ENCODE data around the gene FSTL4. TPM values are rescaled to one million over a fixed set of nuclear protein-coding genes. Genes with fewer than 3 reads are reported as not detected.
A peak's percentile ranks its signal among the peaks of the same experiment; 100 is the strongest.
"Not testable (repeated sequence)": the region's sequence is repeated elsewhere in the genome, so short reads cannot be mapped to it uniquely, and the experiment has no call there.

The FSTL4 gene
- polyA plus RNA-seq, 4 donors, result 0.25 to 1.5 TPM; not detected in 2

GRCh38 chr5:133454442-133454841 is 157.9 kb downstream of the FSTL4 start:
- peaks cover 0 to 2% (median 0%) of the 10 kb centered on the region in 3 donors for H3K27me3 ChIP-seq (ENCODE audit: control insufficient read depth in 3 of 3, insufficient read depth in 3 of 3, low read length in 3 of 3)
- FAIRE-seq, result no peak

GRCh38 chr5:133453831-133454230 is 158.5 kb downstream of the FSTL4 start:
- WGBS, 3 donors, result 33 to 41% (median 37%) methylated on average over 2 of the region's 2 CpGs
- Histone ChIP-seq H3K4me1 (ENCODE audit: control insufficient read depth in 3 of 3, insufficient read depth in 2 of 3, low read depth in 1 of 3, low read length in 2 of 3) (no peaks in the 10 kb centered on the region), H3K9me3 (ENCODE audit: control insufficient read depth in 2 of 2, insufficient read depth in 1 of 2, low read depth in 1 of 2, low read length in 1 of 2) (no peaks in the 10 kb centered on the region), H3K27ac (ENCODE audit: low read depth in 1 of 3, low read length in 2 of 3) (no peak overlapping the region), H3K4me3 (ENCODE audit: low read depth in 1 of 3, low read length in 3 of 3) (no peak overlapping the region), H3K27me3 (ENCODE audit: control insufficient read depth in 3 of 3, insufficient read depth in 3 of 3, low read length in 3 of 3) (peaks cover 0 to 2% (median 0%) of the 10 kb centered on the region in 3 donors), H3K36me3 (ENCODE audit: control insufficient read depth in 3 of 3, insufficient read depth in 2 of 3, low read depth in 1 of 3, low read length in 3 of 3) (no peaks in the 10 kb centered on the region)
- FAIRE-seq (no peak), DNase-seq (no peak)

More at GRCh38 chr5:133454442-133454841, 157.9 kb downstream of the FSTL4 start:
- no peaks in the 10 kb centered on the region for H3K4me1 ChIP-seq (ENCODE audit: control insufficient read depth in 3 of 3, insufficient read depth in 2 of 3, low read depth in 1 of 3, low read length in 2 of 3)
- no peaks in the 10 kb centered on the region for H3K9me3 ChIP-seq (ENCODE audit: control insufficient read depth in 2 of 2, insufficient read depth in 1 of 2, low read depth in 1 of 2, low read length in 1 of 2)
- DNase-seq, result no peak
- WGBS, 3 donors, result 89 to 94% (median 91%) methylated on average over 9 of the region's 9 CpGs
- no peak overlapping the region for H3K27ac ChIP-seq (ENCODE audit: low read depth in 1 of 3, low read length in 2 of 3)
- H3K36me3 ChIP-seq (ENCODE audit: control insufficient read depth in 3 of 3, insufficient read depth in 2 of 3, low read depth in 1 of 3, low read length in 3 of 3), result no peaks in the 10 kb centered on the region
- H3K4me3 ChIP-seq (ENCODE audit: low read depth in 1 of 3, low read length in 3 of 3), result no peak overlapping the region

- Histone ChIP-seq H3K27me3 (ENCODE audit: control insufficient read depth in 3 of 3, insufficient read depth in 3 of 3, low read length in 3 of 3) (peaks cover 0 to 2% (median 0%) of the 10 kb centered on the region in 3 donors), H3K27ac (ENCODE audit: low read depth in 1 of 3, low read length in 2 of 3) (no peak overlapping the region), H3K4me1 (ENCODE audit: control insufficient read depth in 3 of 3, insufficient read depth in 2 of 3, low read depth in 1 of 3, low read length in 2 of 3) (no peaks in the 10 kb centered on the region), H3K4me3 (ENCODE audit: low read depth in 1 of 3, low read length in 3 of 3) (no peak overlapping the region), H3K36me3 (ENCODE audit: control insufficient read depth in 3 of 3, insufficient read depth in 2 of 3, low read depth in 1 of 3, low read length in 3 of 3) (no peaks in the 10 kb centered on the region), H3K9me3 (ENCODE audit: control insufficient read depth in 2 of 2, insufficient read depth in 1 of 2, low read depth in 1 of 2, low read length in 1 of 2) (no peaks in the 10 kb centered on the region)
- WGBS, 3 donors, result 63 to 75% (median 75%) methylated on average over 4 of the region's 4 CpGs
- FAIRE-seq (no peak), DNase-seq (no peak)
Measured at GRCh38 chr5:133453084-133453780, 159.1 kb downstream of the FSTL4 start.

GRCh38 chr5:133451926-133452325 is 160.4 kb downstream of the FSTL4 start:
- DNase-seq, result no peak
- FAIRE-seq, result no peak
- Histone ChIP-seq H3K36me3 (ENCODE audit: control insufficient read depth in 3 of 3, insufficient read depth in 2 of 3, low read depth in 1 of 3, low read length in 3 of 3) (no peaks in the 10 kb centered on the region), H3K4me1 (ENCODE audit: control insufficient read depth in 3 of 3, insufficient read depth in 2 of 3, low read depth in 1 of 3, low read length in 2 of 3) (no peaks in the 10 kb centered on the region), H3K9me3 (ENCODE audit: control insufficient read depth in 2 of 2, insufficient read depth in 1 of 2, low read depth in 1 of 2, low read length in 1 of 2) (no peaks in the 10 kb centered on the region), H3K4me3 (ENCODE audit: low read depth in 1 of 3, low read length in 3 of 3) (no peak overlapping the region), H3K27ac (ENCODE audit: low read depth in 1 of 3, low read length in 2 of 3) (no peak overlapping the region), H3K27me3 (ENCODE audit: control insufficient read depth in 3 of 3, insufficient read depth in 3 of 3, low read length in 3 of 3) (peaks cover 0 to 2% (median 0%) of the 10 kb centered on the region in 3 donors)
- WGBS, 3 donors, result 79 to 82% (median 81%) methylated on average over 1 of the region's 1 CpG

- Histone ChIP-seq H3K27me3 (ENCODE audit: control insufficient read depth in 3 of 3, insufficient read depth in 3 of 3, low read length in 3 of 3) (peaks cover 0 to 2% (median 0%) of the 10 kb centered on the region in 3 donors), H3K36me3 (ENCODE audit: control insufficient read depth in 3 of 3, insufficient read depth in 2 of 3, low read depth in 1 of 3, low read length in 3 of 3) (no peaks in the 10 kb centered on the region), H3K9me3 (ENCODE audit: control insufficient read depth in 2 of 2, insufficient read depth in 1 of 2, low read depth in 1 of 2, low read length in 1 of 2) (no peaks in the 10 kb centered on the region), H3K4me1 (ENCODE audit: control insufficient read depth in 3 of 3, insufficient read depth in 2 of 3, low read depth in 1 of 3, low read length in 2 of 3) (no peaks in the 10 kb centered on the region), H3K27ac (ENCODE audit: low read depth in 1 of 3, low read length in 2 of 3) (no peak overlapping the region), H3K4me3 (ENCODE audit: low read depth in 1 of 3, low read length in 3 of 3) (no peak overlapping the region)
- no peak for DNase-seq
- WGBS, 3 donors, result 60 to 79% (median 61%) methylated on average over 8 of the region's 8 CpGs
- no peak for FAIRE-seq
Measured at GRCh38 chr5:133450286-133450685, 162.1 kb downstream of the FSTL4 start.

GRCh38 chr5:133449181-133449580 is 163.2 kb downstream of the FSTL4 start:
- DNase-seq, result no peak
- no peak for FAIRE-seq

GRCh38 chr5:133446440-133446839 is 165.9 kb downstream of the FSTL4 start:
- Histone ChIP-seq H3K36me3 (ENCODE audit: control insufficient read depth in 3 of 3, insufficient read depth in 2 of 3, low read depth in 1 of 3, low read length in 3 of 3) (no peaks in the 10 kb centered on the region), H3K27me3 (ENCODE audit: control insufficient read depth in 3 of 3, insufficient read depth in 3 of 3, low read length in 3 of 3) (no peaks in the 10 kb centered on the region), H3K4me1 (ENCODE audit: control insufficient read depth in 3 of 3, insufficient read depth in 2 of 3, low read depth in 1 of 3, low read length in 2 of 3) (no peaks in the 10 kb centered on the region), H3K27ac (ENCODE audit: low read depth in 1 of 3, low read length in 2 of 3) (no peak overlapping the region), H3K9me3 (ENCODE audit: control insufficient read depth in 2 of 2, insufficient read depth in 1 of 2, low read depth in 1 of 2, low read length in 1 of 2) (no peaks in the 10 kb centered on the region), H3K4me3 (ENCODE audit: low read depth in 1 of 3, low read length in 3 of 3) (no peak overlapping the region)
- no peak for DNase-seq
- FAIRE-seq, result no peak
- WGBS, 3 donors, result 83 to 85% (median 85%) methylated on average over 9 of the region's 9 CpGs

More at GRCh38 chr5:133449181-133449580, 163.2 kb downstream of the FSTL4 start:
- WGBS, 3 donors, result 85 to 92% (median 91%) methylated on average over 10 of the region's 10 CpGs
- no peaks in the 10 kb centered on the region for H3K36me3 ChIP-seq (ENCODE audit: control insufficient read depth in 3 of 3, insufficient read depth in 2 of 3, low read depth in 1 of 3, low read length in 3 of 3)
- no peak overlapping the region for H3K27ac ChIP-seq (ENCODE audit: low read depth in 1 of 3, low read length in 2 of 3)
- H3K4me1 ChIP-seq (ENCODE audit: control insufficient read depth in 3 of 3, insufficient read depth in 2 of 3, low read depth in 1 of 3, low read length in 2 of 3), result no peaks in the 10 kb centered on the region
- no peaks in the 10 kb centered on the region for H3K9me3 ChIP-seq (ENCODE audit: control insufficient read depth in 2 of 2, insufficient read depth in 1 of 2, low read depth in 1 of 2, low read length in 1 of 2)
- no peak overlapping the region for H3K4me3 ChIP-seq (ENCODE audit: low read depth in 1 of 3, low read length in 3 of 3)
- H3K27me3 ChIP-seq (ENCODE audit: control insufficient read depth in 3 of 3, insufficient read depth in 3 of 3, low read length in 3 of 3), result peaks cover 0 to 2% (median 0%) of the 10 kb centered on the region in 3 donors

GRCh38 chr5:133445744-133446143 is 166.6 kb downstream of the FSTL4 start:
- no peaks in the 10 kb centered on the region for H3K4me1 ChIP-seq (ENCODE audit: control insufficient read depth in 3 of 3, insufficient read depth in 2 of 3, low read depth in 1 of 3, low read length in 2 of 3)
- no peaks in the 10 kb centered on the region for H3K36me3 ChIP-seq (ENCODE audit: control insufficient read depth in 3 of 3, insufficient read depth in 2 of 3, low read depth in 1 of 3, low read length in 3 of 3)
- WGBS, 3 donors, result 17 to 28% (median 21%) methylated on average over 1 of the region's 1 CpG
- no peaks in the 10 kb centered on the region for H3K9me3 ChIP-seq (ENCODE audit: control insufficient read depth in 2 of 2, insufficient read depth in 1 of 2, low read depth in 1 of 2, low read length in 1 of 2)
- no peak overlapping the region for H3K4me3 ChIP-seq (ENCODE audit: low read depth in 1 of 3, low read length in 3 of 3)
- H3K27ac ChIP-seq (ENCODE audit: low read depth in 1 of 3, low read length in 2 of 3), result no peak overlapping the region
- no peaks in the 10 kb centered on the region for H3K27me3 ChIP-seq (ENCODE audit: control insufficient read depth in 3 of 3, insufficient read depth in 3 of 3, low read length in 3 of 3)
- FAIRE-seq (no peak), DNase-seq (peak; percentile 13 to 17)

GRCh38 chr5:133445204-133445603 is 167.1 kb downstream of the FSTL4 start:
- not testable (repeated sequence) for H3K36me3 ChIP-seq (ENCODE audit: control insufficient read depth in 3 of 3, insufficient read depth in 2 of 3, low read depth in 1 of 3, low read length in 3 of 3); DNase-seq; H3K4me1 ChIP-seq (ENCODE audit: control insufficient read depth in 3 of 3, insufficient read depth in 2 of 3, low read depth in 1 of 3, low read length in 2 of 3); H3K4me3 ChIP-seq (ENCODE audit: low read depth in 1 of 3, low read length in 3 of 3); H3K27me3 ChIP-seq (ENCODE audit: control insufficient read depth in 3 of 3, insufficient read depth in 3 of 3, low read length in 3 of 3); H3K27ac ChIP-seq (ENCODE audit: low read depth in 1 of 3, low read length in 2 of 3); H3K9me3 ChIP-seq (ENCODE audit: control insufficient read depth in 2 of 2, insufficient read depth in 1 of 2, low read depth in 1 of 2, low read length in 1 of 2); FAIRE-seq
- 80 to 89% (median 86%) methylated on average over 10 of the region's 10 CpGs for WGBS, 3 donors

Data from small intestine (tissue), 7 donors.